GM12875 (cell line): ENCODE results near the gene ZMYND15.

ENCODE experiments used
- H3K4me3 ChIP-seq: one replicate; pipeline ENCODE4 v1.5.1; 2011; ENCODE audit warnings: low read depth, low read length, control low read depth
- CTCF ChIP-seq: IDR thresholded peaks from 2 replicates; pipeline ENCODE4 v1.5.1; 2011; ENCODE audit warnings: low read depth, mild to moderate bottlenecking, control low read depth, inconsistent platforms, low read length, moderate library complexity, borderline replicate concordance; ENCODE audit not compliant: insufficient read depth

The ZMYND15 gene

GRCh38 chr17:4719146-4719545 is 20.5 kb upstream of the ZMYND15 start:
- H3K4me3 ChIP-seq, result no peak overlapping the region
- no peak for TF ChIP-seq CTCF

- H3K4me3 ChIP-seq, result no peak overlapping the region
Observed at GRCh38 chr17:4719684-4720221, 19.9 kb upstream of the ZMYND15 start.

GRCh38 chr17:4720787-4721186 is 18.8 kb upstream of the ZMYND15 start:
- no peak for TF ChIP-seq CTCF
- H3K4me3 ChIP-seq, result no peak overlapping the region

More at GRCh38 chr17:4719684-4720221, 19.9 kb upstream of the ZMYND15 start:
- TF ChIP-seq CTCF, result no peak

- no peak for TF ChIP-seq CTCF
- no peak overlapping the region for H3K4me3 ChIP-seq
Observed at GRCh38 chr17:4721203-4722135, 18.2 kb upstream of the ZMYND15 start.

GRCh38 chr17:4722678-4723240 is 16.9 kb upstream of the ZMYND15 start:
- no peak overlapping the region for H3K4me3 ChIP-seq
- no peak for TF ChIP-seq CTCF

- TF ChIP-seq CTCF, result no peak
- no peak overlapping the region for H3K4me3 ChIP-seq
Observed at GRCh38 chr17:4724650-4725049, 15.0 kb upstream of the ZMYND15 start.

- no peak for TF ChIP-seq CTCF
- no peak overlapping the region for H3K4me3 ChIP-seq
Observed at GRCh38 chr17:4725646-4726310, 13.9 kb upstream of the ZMYND15 start.
